HG03439 (cell line): ENCODE measurements around the gene BMAL1.

Experiments
- ATAC-seq: cut with Tn5 transposase; IDR thresholded peaks from one replicate; pipeline ENCODE4 v1.9.1; 2021; ENCODE audit warnings: mild to moderate bottlenecking, moderate library complexity; ENCODE audit not compliant: unreplicated experiment

Gene BMAL1

DNA sequence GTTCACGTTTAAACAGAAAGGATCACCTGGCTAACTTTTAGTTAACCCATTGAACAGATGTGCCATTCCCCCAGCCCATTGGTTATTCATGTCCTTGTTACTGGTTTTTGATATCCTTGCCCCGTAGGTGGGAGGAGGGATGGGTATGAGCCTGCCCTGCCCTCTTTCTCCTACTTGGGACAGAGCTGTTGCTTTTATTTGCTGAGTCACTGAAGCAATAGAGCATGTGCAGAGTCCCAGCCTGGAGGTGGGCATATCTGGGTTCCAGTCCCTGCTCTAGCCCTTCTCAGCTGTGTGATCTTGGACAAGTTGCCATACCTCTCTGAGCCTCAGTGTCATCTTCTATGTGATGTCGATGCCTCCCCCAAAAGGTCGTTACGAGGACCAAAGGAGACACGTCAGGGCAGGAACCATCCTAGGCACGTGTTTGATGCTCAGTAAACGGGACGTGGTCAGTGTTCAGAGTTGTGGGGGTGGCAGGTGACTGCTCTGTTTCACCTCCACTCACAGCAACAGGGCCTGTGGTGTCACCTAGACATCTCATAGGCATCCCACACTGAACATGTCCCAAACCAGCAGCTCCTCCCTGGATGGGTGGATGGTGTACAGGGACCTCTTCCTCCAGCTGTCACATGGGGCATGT lies 61.0 kb downstream of the BMAL1 start:
- no peak for ATAC-seq

DNA sequence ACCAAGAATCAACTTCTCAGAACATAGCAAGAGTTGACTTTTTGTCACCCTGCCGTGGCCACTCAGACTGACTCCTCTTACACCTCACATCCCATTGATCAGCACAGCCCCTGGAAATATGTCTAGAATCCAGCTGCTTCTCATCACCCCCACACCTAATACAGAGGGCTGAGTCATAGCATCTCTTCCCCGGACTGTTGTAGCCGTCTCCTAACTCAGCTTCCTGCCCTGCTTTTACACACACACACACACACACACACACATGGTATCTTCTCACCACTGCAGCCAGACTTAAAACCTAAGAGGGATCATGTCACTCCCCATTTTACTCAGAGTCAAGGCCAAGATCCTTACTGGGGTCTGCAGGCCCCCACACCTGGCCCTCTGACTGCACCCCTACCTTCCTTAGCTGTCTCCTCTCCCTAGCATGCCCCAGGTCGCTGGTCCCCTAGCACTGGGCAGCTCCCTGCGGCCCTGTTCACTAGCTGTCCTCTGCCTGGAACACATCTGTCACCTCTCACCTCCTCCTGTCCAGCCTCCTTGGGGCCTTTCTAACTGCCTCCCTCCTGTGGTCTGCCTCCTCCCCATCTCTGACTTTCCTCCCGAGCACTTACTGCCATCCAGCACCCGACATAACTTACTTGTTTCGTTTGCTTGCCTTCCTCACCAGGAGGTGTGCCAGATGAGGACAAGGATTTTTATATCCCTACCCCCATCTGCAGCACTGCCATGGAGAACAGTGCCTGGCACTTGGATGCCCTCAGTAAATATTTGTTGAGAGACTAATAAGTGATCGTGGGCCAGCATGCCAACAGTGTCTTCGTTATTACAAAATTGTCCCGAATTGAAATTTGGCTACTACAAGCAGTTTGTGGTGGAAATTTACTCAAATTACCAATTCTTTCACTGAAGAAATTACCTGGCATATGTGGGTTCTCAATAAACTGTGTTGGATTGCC lies 61.9 kb downstream of the BMAL1 start:
- no peak for ATAC-seq

DNA sequence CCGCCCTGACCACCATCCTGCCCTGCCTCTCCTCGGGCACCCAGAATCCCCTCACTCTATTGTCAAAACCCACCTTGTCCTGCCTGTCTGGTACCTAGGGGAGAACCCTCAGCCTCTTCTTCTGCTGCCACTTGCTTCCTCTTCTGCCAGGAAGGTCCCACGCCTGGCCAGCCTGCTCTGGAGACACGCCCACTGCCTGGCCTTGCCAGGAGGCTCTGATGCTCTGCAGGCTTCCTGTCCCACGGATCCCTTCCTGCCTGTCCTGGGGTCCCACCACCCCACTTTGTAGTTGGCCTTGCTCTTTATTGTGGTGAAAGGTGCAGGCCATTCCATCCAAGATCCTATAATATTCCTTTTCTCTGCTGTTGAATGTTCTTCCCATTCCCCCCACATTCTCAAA lies 63.4 kb downstream of the BMAL1 start:
- no peak for ATAC-seq

DNA sequence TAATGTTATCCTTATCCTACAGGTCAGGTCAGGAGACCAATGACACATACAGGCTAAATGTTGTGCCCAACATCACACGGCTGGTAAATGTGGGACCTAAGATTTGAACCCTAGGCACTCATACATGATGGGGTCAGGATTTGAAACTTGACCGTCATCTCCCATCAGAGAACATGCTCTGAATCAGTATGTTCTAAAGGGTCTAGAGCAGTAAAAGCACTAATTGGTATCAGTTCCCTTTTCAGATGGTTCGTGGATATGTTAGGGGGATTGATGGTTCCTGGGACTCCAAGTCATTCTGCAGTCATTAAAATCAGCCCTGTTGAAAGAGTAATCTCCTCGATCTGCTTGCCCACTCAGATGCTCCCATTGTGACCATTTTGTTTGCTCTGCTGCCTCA lies 65.5 kb downstream of the BMAL1 start:
- ATAC-seq: no peak

DNA sequence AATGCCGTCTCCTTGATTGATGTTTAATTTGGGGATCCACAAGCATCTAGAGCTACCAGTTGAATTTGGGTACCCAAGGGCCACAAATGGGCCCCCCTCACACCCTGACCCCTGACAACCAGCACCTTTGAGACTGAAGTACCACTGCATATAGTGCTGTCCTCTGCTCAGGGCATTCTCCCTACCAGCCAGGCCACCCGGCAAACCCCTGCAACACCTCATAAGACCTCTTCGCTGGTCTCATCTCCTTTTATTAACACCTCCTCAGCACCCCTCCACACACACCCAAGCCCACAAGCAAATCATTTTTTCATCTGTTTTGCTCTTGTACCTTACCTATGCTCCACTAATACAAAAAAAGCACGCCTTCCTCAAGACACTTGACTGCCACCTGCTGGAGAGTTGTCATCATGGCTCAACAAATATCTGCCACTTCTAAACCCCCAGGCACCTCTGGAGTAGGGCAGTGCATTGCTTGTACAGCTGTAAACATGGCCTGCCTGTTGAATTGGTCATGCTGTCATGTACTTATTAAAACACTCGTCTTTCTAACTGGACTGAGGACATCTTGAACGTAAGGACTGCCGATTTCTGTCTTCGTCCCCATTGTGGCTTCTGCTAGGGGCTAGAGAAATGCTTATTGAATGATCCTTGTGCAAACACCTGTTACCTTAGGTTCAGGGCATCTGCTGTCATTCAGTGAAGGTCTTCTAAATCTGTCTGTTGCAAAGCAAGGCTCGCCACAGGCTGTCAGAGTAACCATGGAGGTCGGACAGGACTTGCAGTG lies 66.5 kb downstream of the BMAL1 start:
- peak; percentile 55 for ATAC-seq

DNA sequence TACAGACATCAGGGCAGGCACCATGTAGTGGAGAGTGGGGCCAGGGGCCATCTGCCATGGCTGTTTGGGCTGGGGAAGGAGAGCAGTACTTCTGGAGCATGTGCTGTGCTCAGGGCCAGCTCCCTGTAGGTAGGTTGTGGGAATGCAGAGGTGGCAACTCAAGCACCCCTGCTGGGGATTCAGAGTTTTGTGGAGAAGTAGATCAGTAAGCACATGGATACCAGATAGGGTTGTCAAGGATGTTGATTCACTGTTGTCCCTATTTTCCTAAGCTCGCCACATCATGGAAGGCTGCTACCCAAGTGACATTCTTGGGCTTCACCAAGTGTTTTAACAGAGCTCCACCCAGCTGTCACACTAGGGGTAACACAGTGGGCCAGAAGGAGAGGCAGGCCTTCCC lies 67.2 kb downstream of the BMAL1 start:
- ATAC-seq: no peak

DNA sequence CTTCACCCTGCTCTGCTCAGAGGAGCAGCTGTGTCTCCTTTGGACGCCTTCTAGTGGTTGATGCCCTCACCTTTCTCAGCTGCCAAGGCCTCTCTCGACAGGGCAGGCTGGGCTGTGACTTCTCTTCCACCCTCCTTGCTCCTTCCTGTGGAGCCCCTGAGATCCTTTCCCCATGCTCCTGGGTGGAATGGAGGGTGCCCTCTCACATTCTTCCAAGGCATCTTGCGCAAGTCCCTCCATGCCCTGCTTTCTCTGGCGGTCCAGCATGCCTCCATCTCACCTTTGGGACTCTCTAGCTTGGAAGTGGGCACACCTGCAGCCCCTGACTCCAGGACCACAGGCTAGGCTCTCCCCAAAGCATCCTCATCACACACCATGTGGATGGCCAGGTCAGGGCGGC lies 68.9 kb downstream of the BMAL1 start:
- ATAC-seq: no peak

DNA sequence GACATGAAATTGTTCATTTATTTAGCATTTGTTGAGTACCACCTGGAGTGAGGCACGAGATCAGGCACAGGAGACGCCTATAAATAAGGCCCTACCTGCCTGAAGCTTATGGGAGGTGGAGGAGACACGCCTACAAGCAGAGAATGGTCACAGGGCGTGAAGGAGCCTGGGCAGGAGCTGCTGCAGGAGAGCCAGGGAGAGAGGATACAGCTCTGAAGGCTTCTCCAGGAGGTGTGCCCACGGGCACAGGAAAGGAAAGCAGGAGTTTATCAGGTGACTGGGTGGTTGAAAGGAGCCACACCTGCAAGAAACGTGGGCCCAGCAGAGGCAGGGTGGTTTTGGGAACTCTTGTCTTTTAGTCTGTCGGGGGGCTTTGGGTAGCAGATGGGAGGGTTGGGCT lies 70.3 kb downstream of the BMAL1 start:
- no peak for ATAC-seq

DNA sequence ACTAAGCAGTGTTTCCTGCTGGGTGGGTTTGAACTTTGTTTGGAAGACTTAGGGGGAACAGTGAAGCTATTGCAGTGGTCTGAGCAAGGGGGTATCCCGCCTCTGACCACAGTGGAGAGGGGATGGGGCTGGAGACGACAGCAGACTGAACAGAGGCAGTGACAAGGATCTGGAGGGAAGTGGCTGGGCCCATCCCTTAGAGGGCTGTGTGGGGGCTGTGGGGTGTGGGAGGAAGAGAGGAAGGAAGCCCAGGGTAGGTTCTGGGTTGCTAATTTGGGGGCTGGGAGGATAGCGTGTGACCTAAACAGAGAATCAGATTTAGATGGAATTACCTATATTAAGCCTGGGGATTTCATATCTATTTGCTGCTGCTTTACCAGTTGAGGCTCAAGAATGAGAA lies 70.7 kb downstream of the BMAL1 start:
- no peak for ATAC-seq

DNA sequence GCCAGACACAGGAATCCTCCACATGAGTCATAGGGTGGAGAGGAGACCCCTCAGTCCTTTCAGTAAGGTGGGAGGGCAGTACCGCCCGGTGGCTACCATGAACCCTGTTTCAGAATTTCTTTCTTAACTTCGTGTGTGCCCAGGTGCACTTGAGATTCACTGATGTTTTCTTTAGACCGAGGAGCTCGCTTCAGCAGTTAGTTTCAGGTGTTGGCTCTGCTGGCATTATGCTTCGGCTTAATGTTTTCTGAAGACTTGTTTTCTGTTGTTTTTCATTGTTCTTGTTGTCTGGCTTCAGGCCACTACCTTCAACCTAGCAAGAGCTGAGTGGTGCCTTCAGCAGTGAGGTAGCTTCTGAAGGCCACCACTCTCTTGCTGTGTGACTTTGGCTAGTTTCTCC lies 71.5 kb downstream of the BMAL1 start:
- no peak for ATAC-seq

DNA sequence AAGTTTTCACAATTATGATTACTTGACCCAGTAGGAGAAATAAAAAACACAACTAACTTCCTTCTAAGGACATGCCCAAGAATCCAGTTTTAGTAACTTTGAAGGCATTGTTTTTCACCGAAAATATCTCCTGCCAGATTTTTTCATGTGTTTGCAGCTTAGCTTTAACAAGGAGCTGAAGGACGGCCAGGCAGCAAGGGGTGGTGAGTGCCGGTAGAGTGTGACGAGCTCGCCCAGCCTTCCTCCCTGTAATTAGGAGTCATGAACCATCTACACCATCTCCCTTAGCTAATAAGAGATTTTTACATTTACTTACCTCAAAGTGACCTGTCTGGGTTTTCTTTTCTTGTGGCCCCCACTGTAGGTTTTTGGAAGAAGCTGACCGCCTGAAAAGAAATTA lies 72.0 kb downstream of the BMAL1 start:
- ATAC-seq: no peak

DNA sequence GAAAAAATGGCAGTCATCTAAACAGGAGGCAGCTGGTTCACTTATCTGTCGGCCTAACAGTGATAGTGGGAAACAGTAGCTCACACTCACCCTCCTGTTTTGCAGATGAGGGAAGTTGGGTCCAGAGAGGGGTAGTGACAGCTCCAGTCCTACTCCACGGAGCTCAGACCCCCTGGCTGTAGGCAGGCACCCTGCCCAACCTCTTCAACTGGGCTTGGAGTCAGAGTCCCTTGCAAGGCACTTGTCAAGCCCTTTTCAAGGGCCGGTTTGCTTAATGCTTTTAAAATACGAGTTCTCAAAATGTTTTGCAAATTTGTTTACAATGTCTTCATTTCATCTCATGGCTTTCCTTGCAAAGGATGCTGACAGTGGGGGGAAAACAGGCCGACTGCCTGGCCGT lies 75.1 kb downstream of the BMAL1 start:
- ATAC-seq: no peak

DNA sequence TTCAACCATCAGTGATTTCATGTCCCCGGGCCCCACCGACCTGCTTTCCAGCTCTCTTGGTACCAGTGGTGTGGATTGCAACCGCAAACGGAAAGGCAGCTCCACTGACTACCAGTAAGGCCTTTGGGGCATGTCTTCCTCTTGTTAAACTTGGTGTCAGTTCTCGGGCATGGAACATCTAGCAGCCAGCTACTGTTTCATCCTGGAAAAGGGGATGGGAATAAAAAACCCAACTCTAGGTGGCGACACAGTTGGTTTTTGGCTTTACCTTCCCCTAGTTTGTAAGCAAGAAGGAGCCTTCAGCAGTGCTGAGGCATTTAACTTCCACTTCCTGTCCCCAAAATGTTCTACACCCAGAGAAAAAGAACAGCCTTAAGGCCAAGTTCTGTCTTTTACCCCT lies 76.7 kb downstream of the BMAL1 start:
- ATAC-seq: no peak

DNA sequence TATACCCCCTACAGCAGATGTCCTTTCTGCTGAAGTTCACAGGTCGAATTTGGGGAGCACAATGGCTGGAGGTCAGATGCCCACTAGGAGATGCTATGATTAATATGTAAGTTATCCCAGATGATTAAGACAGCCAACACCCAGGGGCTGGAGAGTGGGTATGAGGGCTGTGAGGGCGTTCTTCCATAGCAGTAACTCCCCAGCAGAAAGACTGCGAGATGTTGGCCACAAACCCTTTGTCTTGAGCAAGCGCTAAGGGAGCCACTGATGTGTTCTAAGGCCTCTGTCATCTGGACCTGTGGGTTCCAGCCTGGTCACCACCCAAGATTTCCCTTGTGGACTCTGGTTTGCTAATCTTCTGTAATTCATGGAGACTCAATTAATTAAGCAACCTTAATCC lies 77.6 kb downstream of the BMAL1 start:
- ATAC-seq: no peak

DNA sequence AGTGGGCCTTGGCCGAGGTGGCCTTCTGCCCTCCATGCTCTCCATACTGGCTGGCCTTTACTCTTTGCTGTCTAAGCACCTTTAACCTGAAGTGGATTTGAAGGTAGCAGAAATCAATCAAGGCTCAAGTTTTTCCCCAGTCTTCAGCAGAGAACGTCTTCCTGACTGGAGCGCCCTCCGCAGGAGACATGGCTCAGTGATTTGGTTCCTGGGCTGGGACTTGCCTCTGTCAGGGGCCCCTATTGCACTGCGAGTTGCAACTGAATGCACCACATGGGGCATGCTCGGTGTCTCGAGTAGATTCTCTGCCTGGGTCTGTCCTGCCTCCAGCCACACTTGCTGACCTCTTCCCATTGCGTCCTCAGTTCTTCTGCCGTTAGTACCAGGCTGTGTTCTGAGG lies 79.6 kb downstream of the BMAL1 start:
- no peak for ATAC-seq

DNA sequence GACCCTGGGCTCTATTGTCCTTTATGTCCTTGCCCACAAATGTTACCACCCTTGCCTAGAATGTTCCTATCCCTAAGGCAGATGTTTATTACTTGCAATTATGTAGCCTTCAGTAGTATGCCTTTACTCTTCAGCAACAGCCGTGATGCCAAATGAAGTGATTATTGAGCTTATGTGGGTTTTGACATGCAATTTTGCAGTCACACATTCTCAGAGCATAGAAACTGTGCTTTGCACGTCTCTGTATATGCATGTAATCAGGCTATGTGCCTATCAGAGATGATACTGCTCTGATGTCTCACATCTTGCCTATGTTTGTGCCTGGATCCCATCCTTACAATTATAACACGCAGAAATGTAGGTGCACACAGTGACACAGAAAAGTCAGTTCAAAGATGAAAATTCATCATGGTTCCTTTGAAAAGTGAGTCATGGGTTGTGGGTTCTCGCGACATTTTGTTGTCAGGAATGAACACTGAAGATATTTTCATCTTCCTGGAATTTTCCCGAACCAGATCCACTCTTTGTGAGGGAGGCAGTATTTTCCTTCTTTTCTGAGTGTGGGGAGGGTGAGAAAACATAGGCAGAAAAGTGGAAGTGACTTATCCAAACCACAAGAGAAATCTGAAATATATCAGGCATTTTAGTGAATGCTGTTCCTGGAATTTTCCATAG lies 81.1 kb downstream of the BMAL1 start:
- ATAC-seq: no peak

DNA sequence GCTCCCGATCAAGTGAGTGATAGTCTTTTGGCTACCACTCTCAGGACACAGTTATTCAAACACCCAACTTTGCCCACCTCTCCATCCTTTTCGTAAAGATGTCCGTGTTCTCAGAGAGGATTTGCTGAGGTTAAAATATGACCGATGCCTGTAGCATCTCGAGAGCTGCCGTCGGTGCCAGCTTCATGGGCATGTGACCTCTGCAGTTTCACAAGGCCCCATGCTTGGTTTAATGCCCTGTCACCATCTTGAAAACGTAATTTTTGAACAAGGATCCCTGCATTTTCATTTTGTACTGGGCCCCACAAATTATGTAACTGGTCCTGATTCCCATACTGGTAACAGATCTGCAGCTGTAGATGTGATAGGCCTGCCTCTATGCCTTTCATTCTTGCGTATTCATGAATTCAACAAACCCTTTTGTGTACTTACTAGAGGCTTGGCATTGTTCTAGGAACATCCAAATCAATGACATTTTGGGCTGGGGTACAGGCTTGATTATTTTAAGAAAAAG lies 85.1 kb downstream of the BMAL1 start:
- no peak for ATAC-seq

DNA sequence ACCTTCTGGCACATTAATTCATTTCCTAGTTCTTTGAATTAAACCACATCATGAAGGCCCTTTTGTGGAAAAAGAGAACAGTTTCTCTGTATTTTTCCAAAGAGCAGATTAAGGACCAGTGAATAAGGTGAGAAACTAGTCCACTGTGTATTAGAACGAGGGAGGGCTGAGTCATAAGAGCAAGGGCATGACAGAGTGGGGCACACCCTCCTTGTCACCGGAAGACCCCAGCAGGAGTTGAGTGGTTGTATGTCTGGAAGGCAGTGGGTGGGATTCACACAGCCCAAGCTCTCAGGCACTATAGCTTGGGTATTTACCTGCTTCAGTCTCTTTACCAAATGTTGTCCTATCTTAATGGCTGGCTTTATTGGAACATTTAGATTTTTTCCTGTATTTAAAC lies 86.8 kb downstream of the BMAL1 start:
- no peak for ATAC-seq

DNA sequence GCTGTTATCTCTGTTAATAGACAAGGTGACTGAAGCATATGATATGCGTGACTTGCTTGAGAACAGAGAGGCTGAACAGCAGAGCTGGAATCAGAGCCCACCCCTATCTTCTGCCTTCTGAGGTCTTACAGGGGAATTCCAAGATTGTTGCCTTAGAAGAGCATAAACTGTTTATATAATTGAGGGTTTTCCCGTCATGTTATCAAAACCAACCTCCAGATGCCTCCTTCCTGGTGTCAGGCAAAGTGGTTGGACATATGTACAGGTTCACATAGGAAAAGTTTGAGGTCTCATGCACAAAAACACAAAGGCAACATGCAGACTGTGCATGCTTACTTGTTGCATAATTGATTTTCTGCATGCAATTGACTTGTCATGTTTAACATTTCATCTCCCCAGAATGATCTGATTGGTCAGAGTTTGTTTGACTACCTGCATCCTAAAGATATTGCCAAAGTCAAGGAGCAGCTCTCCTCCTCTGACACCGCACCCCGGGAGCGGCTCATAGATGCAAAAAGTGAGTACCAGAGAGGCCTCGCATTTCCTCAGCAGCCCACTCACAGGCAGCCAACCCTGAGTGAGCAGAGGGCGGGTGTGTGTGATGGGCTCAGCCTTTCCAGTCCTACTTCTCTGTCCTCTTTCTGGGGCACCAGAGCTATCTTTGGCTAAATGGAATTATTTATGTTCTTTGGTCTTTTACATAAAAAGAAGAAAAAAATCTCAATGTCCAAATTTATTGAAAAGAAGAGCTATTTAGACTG lies 88.9 kb downstream of the BMAL1 start:
- ATAC-seq: no peak

DNA sequence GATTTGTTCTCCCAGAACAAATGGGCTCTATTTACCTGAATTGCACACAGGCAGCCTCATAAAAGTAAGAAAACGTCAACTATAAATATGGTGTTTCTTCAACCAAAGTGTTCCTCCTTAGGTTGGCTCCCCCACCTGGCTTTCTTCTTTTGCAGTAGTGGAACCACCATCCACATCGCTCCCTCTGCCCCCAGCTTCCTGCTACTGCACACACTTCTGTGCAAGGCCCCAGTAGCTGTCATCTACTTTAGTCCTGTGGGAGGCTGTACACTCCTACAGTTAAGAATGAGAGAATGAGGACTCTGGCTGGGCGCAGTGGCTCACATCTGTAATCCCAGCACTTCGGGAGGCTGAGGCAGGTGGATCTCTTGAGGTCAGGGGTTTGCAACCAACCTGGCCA lies 89.5 kb downstream of the BMAL1 start:
- ATAC-seq: no peak
